ENCODE results near the gene RNF6.
A peak's percentile ranks its signal among the peaks of the same experiment; 100 is the strongest.
"Not testable (repeated sequence)": the region's sequence is repeated elsewhere in the genome, so short reads cannot be mapped to it uniquely, and the experiment has no call there.

RNF6 gene

DNA sequence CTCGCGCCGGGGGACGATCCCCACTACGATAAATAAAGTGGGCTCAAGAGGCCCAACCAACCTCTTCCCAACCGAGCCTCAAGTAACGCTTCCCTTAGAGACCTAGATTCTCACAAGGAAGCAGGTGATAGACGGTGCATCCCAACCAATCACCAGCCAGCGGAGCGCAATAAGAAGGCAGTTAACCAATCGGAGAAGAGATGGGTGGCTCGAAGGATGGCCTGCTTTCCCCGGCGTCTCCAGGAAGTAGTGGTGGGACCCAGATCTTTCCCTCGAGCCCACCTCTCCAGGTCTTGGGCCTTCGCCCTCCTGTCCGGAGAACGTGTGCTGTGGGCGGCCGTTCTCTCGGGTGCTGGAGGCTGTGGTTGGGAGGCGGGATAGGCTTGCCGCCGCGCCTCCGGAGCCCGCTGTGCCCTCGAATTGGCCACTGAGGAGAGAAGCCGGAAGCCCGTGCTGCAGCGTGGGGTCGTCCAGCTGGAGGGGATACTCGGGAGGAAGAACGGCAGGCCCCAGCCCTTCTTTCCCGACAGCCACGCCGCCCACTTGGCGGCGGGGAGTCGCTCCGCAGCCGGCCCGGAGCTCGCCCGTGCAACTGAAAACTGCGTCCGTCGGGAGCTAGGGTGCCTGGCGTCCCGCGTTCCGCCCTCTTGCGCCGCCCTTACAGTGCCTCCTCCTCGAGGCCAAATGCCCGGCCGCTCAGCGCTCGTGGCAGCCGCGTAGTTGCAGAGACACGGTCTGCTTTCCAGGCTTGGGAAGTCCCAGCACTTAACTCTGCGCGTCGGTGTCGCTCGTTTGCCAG, at the start of gene RNF6:
Gene RNF6 (minus strand): TSS at position 594 of the 799 bp plus-strand sequence. CDS start 2,665 bp downstream, outside the sequence.
- DNase-seq (ENCODE audit: low read depth): peak; percentile 99

DNA sequence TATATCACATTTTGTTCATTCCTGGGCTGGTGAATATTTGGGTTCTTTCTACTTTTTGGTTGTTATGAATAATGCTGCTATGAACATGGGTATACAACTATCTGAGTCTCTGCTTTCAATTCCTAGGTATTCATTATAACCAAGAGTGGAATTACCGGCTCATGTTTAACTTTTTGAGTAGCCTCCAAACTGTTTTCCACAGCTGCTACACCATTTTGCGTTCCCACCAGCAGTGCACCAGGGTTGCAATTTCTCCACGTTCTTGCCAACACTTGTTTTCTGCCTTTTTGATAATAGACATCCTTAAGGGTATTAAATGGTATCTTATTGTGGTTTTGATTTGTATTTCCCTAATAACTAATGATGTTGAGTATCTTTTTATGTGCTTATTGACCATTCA, 48.6 kb upstream of the RNF6 start:
- DNase-seq (ENCODE audit: low read depth): no peak

DNA sequence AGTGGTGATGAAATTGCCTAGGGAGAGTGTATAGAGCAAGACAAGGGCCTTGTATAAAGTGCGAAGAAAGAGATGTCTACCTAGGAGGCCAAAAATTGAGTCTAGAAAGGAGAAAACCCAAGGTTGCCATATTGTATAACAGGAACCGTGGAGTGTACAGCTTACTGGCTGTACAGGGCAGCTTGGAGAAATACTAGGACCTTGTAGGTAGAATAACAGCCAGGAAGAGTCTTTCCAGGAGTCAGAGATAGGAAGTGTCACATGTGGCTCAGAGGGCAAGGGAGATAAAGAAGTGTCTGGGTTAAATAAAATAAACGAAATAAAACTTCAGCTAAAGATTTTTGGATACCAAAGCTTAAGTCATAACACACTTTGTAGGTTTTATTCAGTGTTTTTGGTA, 44.2 kb upstream of the RNF6 start:
- no peak for DNase-seq (ENCODE audit: low read depth)

DNA sequence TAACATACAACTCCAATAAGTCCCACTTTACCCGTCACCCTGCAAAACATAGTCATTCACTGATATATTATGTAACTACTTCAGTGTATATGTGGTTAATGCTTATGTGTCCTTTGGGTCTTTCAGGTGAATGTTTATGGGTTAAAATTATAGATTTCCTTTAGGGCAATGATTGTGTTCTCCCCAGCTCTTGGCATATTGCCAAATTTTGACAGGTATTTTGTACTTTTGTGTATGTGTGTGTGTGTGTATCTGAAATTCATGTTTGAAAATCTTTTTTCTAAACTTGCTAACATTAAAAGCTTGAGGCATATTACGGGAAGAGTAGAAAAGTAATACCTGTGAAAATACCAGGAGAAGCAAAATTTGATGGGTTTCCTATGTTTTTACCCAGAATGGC, 40.0 kb upstream of the RNF6 start:
- no peak for DNase-seq (ENCODE audit: low read depth)

DNA sequence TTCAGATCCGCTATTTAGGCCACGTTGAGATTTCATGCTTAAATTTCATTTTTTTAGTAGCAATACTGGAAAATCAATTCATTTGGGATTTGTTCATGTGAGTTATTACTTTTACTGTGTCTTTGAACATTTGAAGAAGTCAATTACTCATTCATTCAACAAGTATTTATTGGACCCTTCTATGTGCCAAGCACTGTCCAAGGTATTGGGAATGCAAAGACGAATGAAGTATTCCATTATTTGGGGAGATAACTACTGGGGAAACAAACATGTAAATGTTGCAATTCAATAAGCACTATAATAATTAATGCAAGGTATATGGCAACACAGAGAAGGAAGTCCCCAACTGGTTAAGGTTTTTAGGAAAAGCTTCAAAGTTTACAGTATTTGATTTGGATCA, 37.5 kb upstream of the RNF6 start:
- no peak for DNase-seq (ENCODE audit: low read depth)

DNA sequence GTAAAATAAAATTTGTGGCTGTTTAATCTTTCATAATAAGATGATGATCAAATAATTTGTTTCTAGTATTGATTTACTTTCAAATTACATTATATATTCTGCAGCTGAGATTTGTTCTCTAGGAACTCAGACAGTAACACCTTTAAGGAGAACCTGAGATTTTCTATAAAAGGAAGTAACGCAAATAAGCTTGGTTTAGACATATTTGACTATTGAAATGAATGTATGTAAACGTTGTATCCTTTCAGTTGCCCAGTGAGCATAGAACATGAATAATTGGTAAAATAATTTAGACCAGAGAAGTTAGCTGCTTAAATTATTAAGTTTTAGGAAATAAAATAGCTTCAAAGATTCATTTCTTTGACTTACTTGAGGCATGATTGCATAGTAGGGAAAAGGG, 34.9 kb upstream of the RNF6 start:
- no peak for DNase-seq (ENCODE audit: low read depth)

DNA sequence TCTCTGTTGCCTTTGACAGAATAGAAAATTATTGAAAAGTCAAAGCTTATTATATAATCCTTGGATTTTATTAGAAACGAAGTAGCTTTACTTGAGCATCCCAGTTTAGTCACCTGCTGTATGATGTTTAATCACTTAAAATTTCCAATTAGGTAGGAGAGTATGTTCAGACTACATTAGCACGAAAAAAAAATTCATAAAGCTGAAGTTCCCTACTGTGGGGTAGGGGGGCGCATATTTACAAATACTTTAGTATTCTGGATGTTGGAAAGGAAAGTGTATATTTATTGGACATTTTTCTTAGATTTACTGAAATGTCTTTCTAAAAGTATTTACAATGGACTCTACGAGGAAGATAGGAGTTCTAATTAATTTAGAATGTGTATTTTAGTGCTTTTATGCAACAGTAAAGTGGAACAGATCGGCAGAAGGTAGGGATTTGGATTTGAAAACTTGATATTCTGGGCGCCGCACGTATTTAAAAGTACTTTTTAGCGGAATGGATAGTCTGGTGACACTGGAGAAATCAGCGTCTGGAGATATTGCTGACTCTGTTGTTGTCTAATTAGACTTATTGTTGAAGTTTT, 33.7 kb upstream of the RNF6 start:
- DNase-seq (ENCODE audit: low read depth): no peak

DNA sequence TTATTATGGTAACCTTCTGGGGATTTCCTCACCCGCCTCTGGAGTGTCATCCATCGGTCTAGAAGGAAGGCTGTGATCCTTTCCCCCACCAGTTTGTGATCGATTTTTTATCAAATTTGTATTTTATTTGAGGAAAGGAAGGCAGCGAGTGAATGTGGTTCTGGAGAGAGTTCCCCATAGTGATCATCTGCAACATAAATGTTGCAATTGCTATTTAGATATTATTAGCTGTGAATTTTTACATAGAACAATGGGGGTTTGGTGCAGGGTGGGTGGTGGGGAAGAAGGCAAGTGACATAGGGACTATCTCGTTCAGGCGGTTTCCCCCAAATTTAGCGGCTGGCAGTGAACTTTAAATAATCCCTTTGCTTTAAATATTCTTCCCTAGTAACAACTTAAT, 33.0 kb upstream of the RNF6 start:
- DNase-seq (ENCODE audit: low read depth): no peak

DNA sequence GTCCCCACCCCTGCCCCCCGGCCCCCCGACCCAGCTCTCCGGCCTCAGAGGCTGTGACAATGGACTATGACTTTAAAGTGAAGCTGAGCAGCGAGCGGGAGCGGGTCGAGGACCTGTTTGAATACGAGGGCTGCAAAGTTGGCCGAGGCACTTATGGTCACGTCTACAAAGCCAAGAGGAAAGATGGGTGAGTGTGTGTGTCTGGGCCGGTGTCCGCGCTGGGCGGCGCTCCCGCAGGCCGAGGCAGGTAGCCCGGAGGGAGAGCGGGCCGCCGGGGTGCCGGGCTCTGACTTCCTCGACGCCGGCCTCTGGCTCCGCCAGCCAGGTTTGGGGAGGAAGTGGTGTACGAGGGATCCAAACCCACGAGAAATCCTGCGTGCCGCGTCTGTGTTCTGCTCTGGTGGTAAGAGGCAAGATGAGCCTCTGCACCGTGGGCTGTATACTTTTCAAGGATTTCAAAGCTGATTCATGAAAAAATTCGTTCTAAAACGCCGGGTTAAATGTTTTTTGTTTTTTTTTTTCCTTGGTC, 32.5 kb upstream of the RNF6 start:
- peak; percentile 10 for DNase-seq (ENCODE audit: low read depth)

DNA sequence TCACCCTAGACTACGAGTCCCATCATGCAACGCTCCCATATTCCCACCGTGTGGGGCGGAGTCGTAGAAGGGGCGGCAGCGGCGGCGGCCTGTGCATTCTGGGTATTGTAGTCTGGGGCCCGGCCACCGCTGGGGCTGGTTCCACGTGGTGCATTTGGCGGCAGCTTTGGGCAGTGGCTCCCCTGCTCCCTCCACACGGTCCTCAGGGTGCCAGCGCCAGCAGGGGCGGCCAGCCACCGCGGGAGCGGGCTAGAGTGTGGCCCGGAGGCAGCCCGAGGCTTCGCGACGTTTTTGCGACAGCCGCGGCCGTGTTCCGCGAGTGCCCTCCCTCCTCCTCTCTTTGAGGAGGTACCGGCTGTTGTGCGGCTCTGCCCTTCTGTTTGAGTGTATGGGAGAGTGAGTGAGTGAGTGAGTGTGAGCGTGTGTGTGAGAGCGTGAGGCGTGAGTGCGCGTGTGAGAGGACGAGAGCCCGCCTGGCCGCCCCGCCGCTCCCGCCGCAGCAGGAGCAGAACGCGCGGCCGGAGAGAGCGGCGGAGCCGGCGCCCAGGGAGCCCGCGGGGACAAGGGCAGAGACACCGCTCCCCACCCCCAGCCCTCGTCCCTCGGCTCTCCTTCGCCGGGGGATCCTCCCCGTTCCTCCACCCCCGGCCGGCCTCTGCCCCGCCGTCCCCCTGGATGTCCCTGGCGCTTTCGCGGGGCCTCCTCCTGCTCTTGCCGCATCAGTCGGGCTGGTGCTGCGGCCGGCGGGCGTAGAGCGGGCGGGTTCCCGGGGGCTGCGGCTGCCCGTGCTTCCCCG, 31.9 kb upstream of the RNF6 start, which contains the start of gene CDK8:
Gene CDK8 (plus strand): TSS at position 343 of the 796 bp plus-strand sequence. CDS start 513 bp downstream, outside the sequence.
- DNase-seq (ENCODE audit: low read depth): peak; percentile 83

DNA sequence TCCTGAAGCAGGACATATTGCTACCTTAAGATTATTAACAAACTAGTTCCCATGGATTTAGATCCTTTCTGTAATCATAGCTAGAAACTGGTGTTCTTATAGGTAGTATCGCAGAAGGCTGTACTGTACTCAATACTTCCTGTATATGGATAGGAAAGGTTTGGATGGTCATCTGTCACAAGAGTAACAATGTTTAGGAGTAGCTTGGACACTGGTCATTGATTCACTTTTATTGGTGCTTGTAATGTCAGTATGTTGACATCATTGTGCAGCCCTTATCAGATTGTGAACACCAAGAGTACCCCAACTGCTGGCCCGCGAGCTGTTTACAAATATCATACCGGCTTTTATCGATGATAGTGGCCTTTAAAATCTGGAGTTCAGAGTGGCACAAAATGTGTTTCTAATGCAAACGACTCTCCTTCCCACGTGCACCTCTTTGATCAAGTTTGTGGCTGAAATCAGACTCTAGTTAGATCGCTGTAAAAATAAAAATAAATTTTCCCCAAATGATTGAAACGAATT, 31.2 kb upstream of the RNF6 start:
- no peak for DNase-seq (ENCODE audit: low read depth)

DNA sequence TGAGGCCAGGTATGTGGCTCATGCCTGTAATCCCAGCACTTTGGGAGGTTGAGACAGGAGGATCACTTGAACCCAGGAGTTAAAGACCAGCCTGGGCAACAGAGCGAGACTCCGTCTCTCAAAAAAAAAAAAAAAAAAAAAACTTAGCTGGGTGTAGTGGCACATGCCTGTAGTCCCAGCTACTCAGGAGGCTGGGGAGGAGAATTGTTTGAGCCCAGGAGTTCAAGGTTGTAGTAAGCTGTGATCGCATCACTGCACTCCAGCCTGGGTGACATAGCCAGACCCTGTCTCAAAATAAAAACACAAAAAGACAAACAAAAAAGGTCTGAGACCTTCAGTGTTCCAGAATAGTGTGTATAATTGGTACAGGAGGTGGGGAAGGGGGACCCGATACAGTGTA, 29.9 kb upstream of the RNF6 start:
- not testable (repeated sequence) for DNase-seq (ENCODE audit: low read depth)

DNA sequence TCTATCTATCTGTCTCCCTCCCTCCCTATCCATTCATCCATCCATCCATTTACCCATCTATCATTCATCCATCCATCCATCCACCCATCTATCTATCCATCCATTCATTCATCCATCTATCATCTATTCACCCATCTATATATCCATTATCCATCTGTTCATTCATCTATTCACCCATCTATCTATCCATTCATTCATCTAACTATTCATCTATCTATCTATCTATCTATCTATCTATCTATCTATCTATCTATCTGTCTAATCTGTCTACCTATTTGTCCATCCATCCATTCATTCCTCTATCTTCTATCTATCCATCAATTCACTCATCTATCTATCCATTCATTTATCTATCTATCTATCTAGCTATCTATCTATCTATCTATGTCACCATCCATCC, 27.4 kb upstream of the RNF6 start:
- DNase-seq (ENCODE audit: low read depth): no peak

DNA sequence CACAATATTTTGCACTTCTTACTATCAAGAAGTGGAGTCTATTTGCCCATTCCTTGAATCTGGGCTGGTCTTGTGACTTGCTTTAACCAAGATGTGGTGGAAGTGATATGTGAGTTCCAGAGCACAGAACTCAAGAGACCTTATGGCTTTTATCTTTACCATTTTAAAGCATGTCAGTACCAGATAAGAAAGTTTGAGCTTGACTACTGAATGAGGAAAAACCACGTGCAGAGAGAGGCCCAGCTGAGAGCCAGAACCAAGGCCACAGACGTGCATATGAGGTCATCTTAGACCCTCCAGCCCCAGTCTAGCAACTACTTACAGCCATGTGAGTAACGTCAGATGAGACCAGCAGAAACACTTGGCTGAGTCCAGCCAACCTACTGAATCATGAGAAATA, 25.5 kb upstream of the RNF6 start:
- DNase-seq (ENCODE audit: low read depth): no peak

DNA sequence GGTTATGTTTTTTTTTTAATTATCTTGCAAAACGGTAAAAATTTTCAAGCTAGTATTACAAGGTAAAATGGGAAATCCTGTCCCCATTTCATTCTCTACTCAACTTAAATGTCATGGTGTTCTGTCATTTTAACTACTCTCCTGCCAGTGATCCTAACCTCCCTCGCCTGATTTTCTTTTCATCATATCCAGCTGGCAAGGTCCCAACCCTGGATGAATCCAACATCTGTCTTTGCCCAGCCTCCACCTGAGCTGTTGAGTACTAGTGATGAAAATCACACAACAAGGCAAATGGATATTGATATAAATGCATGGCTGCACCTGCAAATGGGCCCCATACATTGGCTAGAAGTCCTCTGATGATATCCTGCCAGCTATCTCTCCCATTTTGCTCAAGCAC, 24.9 kb upstream of the RNF6 start:
- DNase-seq (ENCODE audit: low read depth): no peak

DNA sequence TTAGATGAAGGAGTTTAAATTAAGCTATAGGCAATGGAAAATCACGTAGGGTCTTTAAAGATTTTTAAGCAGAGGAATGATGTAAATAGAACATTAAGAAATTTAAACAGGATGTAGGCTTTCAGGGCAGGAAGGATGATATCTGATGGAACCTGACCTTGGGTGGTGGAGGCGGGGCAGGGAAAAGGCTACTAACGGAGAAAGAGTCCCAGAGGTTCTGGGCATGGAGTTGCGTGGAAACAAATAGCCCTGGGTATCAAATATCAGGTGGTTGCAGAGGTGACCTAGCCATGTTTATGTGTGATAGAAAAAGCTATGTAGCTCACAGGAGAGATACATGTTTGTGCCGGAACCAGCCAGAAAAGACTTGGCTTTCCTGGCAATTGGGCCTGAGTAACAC, 24.0 kb upstream of the RNF6 start:
- DNase-seq (ENCODE audit: low read depth): no peak

DNA sequence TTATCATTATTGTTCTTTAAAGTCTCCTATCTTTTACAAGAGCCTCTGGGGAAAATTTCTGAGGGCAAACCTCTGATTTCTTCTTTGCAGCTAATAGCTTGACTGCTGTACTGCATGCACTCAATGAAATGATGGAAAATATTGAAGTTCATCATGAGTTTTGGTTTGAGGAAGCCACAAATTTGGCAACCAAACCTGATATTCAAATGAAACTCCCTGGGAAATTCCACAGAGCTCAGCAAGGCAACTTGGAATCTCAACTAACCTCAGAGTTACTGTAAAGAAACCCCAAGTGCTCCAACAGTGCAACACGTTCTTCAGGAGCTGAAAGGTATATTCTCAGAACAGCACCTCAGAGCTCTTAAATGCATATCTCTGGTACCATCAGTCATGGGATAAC, 14.2 kb upstream of the RNF6 start:
- no peak for DNase-seq (ENCODE audit: low read depth)

DNA sequence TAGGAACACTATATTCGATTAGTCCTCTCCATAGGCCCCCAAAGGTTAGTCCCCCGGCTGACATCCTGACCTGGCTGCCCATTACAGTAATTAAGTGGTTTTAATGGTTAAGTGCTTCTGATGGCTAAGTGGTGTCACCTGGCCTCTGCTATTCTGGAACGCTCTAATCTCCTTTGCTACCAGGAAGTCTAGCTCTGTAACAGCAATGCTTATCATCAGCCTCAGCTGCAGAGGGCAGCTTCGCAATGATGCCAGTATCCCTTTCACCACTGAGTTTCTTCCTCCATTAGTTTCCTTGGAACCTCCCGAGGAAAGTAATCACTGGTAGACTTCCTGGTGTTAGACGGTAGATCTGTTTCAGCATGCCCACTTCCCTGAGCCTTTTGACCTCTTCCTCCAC, 8.6 kb upstream of the RNF6 start:
- no peak for DNase-seq (ENCODE audit: low read depth)

DNA sequence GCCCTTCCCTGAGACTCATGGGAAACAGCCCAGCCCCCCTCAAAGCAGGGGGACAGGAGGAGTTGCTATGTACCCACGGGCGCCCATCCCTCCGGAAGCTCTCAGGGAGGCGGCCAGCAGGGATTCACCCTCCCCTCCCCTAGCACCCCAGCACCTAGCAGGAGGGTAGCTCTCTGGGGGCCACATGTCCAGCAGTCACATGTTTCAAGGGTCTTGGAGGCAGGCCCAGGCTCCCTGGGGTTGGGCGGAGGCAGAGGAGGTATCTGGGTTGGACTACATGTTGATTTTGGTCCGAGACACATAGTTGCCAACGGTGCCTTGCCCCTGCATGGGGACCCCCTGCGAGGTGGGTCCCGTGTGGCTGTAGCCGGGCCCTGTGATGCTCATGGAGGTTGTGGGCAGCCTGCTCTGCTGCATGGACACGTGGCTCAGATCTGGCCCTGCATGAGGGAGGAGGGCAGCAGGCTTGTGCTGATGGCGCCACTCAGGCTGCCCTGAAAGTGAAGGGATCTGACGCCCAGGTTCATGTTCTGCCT, 7.0 kb upstream of the RNF6 start:
- DNase-seq (ENCODE audit: low read depth): no peak

DNA sequence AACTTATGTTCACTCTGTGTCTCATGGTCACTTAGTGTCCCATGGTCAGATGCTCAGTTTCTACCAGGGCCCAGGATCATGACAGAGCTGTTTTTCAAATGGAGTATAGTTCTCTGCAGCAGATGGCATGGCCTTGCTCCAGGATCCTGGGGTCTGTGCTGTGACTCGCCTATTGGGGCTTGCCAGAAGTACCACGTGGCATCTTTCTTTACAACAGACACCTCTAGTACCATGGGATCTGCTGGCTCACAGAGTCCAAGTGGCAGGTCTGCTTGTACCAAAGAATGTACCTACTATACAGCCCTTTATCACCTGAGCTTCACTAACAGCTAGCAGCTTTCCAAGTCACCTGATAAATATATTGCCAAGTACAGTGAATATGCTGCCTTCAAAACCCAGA, 6.0 kb upstream of the RNF6 start:
- DNase-seq (ENCODE audit: low read depth): no peak

DNA sequence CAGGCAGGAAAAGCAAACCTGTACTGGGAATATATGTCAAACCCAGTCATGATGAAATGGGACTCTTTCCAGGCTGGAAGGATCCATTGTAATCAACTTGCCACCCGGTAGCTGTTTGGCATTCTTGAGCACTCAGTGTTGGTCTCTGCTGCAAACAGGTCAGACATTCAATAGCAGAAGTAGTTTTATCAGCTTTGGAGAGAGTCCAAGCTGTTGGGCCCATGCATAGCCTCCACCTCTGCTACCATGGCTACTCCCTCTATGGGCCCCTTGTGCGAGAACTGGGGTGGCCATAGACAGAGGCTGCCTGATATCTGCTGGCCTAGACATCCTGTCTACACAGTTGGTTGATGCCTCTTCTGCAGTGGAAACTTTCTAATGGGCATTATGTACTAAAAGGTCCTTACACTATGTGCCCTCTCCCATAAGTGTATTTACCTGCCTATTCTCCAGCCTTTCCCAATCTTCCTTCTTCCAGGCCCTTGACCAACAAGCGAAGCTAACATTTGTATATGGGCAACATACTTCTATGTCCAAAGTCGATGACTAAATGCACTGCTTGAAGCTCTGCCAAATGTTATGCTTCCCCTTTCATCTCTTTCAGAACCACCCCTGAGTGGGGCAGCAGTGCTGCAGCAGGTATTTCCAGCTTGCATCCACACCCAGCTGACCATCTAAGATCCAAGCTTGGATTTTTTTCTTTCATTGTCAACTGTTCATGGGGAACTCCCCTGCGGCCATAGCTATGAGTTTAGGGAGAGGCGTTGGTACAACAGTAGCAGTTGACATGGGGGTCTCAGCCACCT, 5.3 kb upstream of the RNF6 start:
- DNase-seq (ENCODE audit: low read depth): no peak
